K562 (cell line): ENCODE results near the gene CENPO. TPM values are rescaled to one million over a fixed set of nuclear protein-coding genes. Genes with fewer than 3 reads are reported as not detected.

Experiments used
- FOXM1 ChIP-seq, 2 experiments: fragments of 450-650 bp in 1 of 2; sonication (generic) in 1 of 2; formaldehyde crosslinking in 1 of 2; IDR thresholded peaks; 2 replicates each; pipeline versions ENCODE4 v1.6.1 to v1.9.0; 2017 to 2022; ENCODE audit warnings: low read depth in 2 of 2, mild to moderate bottlenecking in 2 of 2, missing genetic modification reagents in 1 of 2, moderate library complexity in 1 of 2
- GATAD2A ChIP-seq: fragments of 450-650 bp; IDR thresholded peaks from 2 replicates; pipeline ENCODE4 v1.6.1; 2017
- HBP1 ChIP-seq: fragments of 450-650 bp; formaldehyde crosslinking; IDR thresholded peaks from 2 replicates; pipeline ENCODE4 v1.4.0; 2022; ENCODE audit warnings: missing genetic modification characterization
- KDM4B ChIP-seq, 2 experiments: fragments of 450-650 bp in 1 of 2; sonication (generic) in 1 of 2; IDR thresholded peaks; 2 replicates each; pipeline ENCODE4 v1.6.1; 2016 to 2017; ENCODE audit warnings: borderline replicate concordance in 2 of 2, antibody characterized with exemption in 1 of 2, low read depth in 1 of 2, mild to moderate bottlenecking in 1 of 2
- KLF13 ChIP-seq: fragments of 450-650 bp; IDR thresholded peaks from 2 replicates; pipeline ENCODE4 v1.6.1; 2016; ENCODE audit warnings: missing genetic modification characterization, low read depth, mild to moderate bottlenecking, missing compliant biosample characterization, moderate library complexity, borderline replicate concordance
- MECOM ChIP-seq: fragments of 250-450 bp; sonication (Bioruptor Pico); IDR thresholded peaks from 2 replicates; pipeline ENCODE4 v1.8.0; 2022; ENCODE audit warnings: inconsistent platforms
- MTA3 ChIP-seq: fragments of 450-650 bp; formaldehyde crosslinking; IDR thresholded peaks from 2 replicates; pipeline ENCODE4 v1.6.1; 2017; ENCODE audit warnings: mild to moderate bottlenecking, borderline replicate concordance
- NCOA1 ChIP-seq: fragments of 450-650 bp; IDR thresholded peaks from 2 replicates; pipeline ENCODE4 v1.6.1; 2016; ENCODE audit warnings: low read depth
- PHF20 ChIP-seq: fragments of 450-650 bp; IDR thresholded peaks from 2 replicates; pipeline ENCODE4 v1.6.1; 2018; ENCODE audit not compliant: partially characterized antibody
- PRDM10 ChIP-seq: fragments of 450-650 bp; IDR thresholded peaks from 2 replicates; pipeline ENCODE4 v1.6.1; 2018; ENCODE audit not compliant: partially characterized antibody
- TCF15 ChIP-seq: fragments of 250-450 bp; sonication (Bioruptor Pico); IDR thresholded peaks from 2 replicates; pipeline ENCODE4 v1.8.0; 2022; ENCODE audit warnings: moderate library complexity, mild to moderate bottlenecking, inconsistent platforms
- VEZF1 ChIP-seq: fragments of 200-800 bp; sonication (Bioruptor generic); IDR thresholded peaks from 2 replicates; pipeline ENCODE4 v1.6.1; 2017; ENCODE audit warnings: missing genetic modification characterization, missing compliant biosample characterization
- ZNF12 ChIP-seq: sonication (generic); formaldehyde crosslinking; IDR thresholded peaks from 2 replicates; pipeline ENCODE4 v1.4.0; 2020; ENCODE audit warnings: mild to moderate bottlenecking, missing genetic modification reagents
- ZNF511 ChIP-seq: sonication (generic); formaldehyde crosslinking; IDR thresholded peaks from 2 replicates; pipeline ENCODE4 v1.8.0; 2022; ENCODE audit warnings: mild to moderate bottlenecking, missing genetic modification reagents
- ZNF740 ChIP-seq, 3 experiments: fragments of 200-800 bp in 1 of 3; sonication (Bioruptor generic) in 1 of 3; sonication (generic) in 1 of 3; formaldehyde crosslinking in 1 of 3; IDR thresholded peaks; 2 replicates each; pipeline versions ENCODE4 v1.6.1 to v1.8.0; 2016 to 2022; ENCODE audit warnings: mild to moderate bottlenecking in 2 of 3, missing compliant biosample characterization in 2 of 3, missing genetic modification characterization in 2 of 3, missing genetic modification reagents in 1 of 3
- ZNF766 ChIP-seq: fragments of 200-800 bp; sonication (Bioruptor generic); conservative IDR thresholded peaks from 2 replicates; pipeline ENCODE4 v1.6.1; 2016; ENCODE audit warnings: missing genetic modification characterization, missing compliant biosample characterization
- polyA plus RNA-seq, 8 experiments: library from polyadenylated mRNA; depleted of rRNA in 4 of 8; stranded (reverse) in 5 of 8; unstranded in 3 of 8; fragments of >200 nt; fragmentation: Nextera tagmentation in 2 of 8; fragmentation: Illumina TruSeq in 1 of 8; extraction: Ambion mirVana in 2 of 8; extraction: Trizol in 1 of 8; gene quantifications; 2 replicates each; pipeline versions ENCODE4 v1.2.1 to v1.2.3, GENCODE V29; 2011 to 2014; ENCODE audit warnings: inconsistent platforms in 1 of 8, missing spikeins in 1 of 8
- total RNA-seq, 7 experiments: library from RNA; depleted of rRNA in 6 of 7; stranded (reverse); fragments of >200 nt in 6 of 7; fragmentation: Illumina TruSeq in 2 of 7; extraction: Trizol in 2 of 7; gene quantifications; 2 replicates each; pipeline versions ENCODE4 v1.2.1 to v1.2.3, GENCODE V29; 2011 to 2021; ENCODE audit warnings: low replicate concordance in 1 of 7

CENPO gene
- total and polyA plus RNA-seq, 9 of the 15 experiments (the other 6 are each of a cell fraction or from before 2014, with no cell fraction given) = 30.6 to 59.4 (median 38.9) TPM

GRCh38 chr2:24792874-24793760, at the start of gene CENPO, which contains the start of gene PTRHD1 (continued):
- TF ChIP-seq ZNF740 (CRISPR knock-in tag; IDR thresholded peaks at IDR 0.05) (0 out of 2 replicates have a peak, but pooled peaks have one; percentile 13), ZNF740 (tag; IDR thresholded peaks at IDR 0.05) (no peak), ZNF511 (CRISPR knock-in tag) (peak; percentile 78), PRDM10 (peak; percentile 57), GATAD2A (0 out of 2 replicates have a peak, but pooled peaks have one; percentile 26), TCF15 (CRISPR knock-in tag) (no peak), MECOM (CRISPR knock-in tag) (no peak), PHF20 (peak; percentile 38), KDM4B (IDR thresholded peaks at IDR 0.05; ENCODE audit: borderline replicate concordance in 2 of 2, low read depth in 1 of 2) (peak in 1 of 2 experiments; percentile 45; a peak in 1 of 4 replicates), VEZF1 (CRISPR knock-in tag) (peak; percentile 68), MTA3 (peak; percentile 50; the same call in 1 of the 2 replicates), FOXM1 (IDR thresholded peaks at IDR 0.05; ENCODE audit: low read depth) (peak; percentile 67), FOXM1 (CRISPR knock-in tag; IDR thresholded peaks at IDR 0.05; ENCODE audit: low read depth) (peak; percentile 44; the same call in 1 of the 2 replicates), NCOA1 (no peak), ZNF766 (CRISPR knock-in tag) (peak; percentile 89), ZNF12 (peak; percentile 54; the same call in 1 of the 2 replicates), KLF13 (tag) (peak; percentile 68; the same call in 1 of the 2 replicates), HBP1 (CRISPR knock-in tag) (no peak)
